Ascending aorta (tissue), 2 donors: ENCODE measurements around the gene ECE2. TPM values are rescaled to one million over a fixed set of nuclear protein-coding genes. Genes with fewer than 3 reads are reported as not detected.

Source experiments
- DNase-seq, 2 donors: peaks; one replicate each; pipeline ENCODE4 v3.0.0-alpha.2; 2019; ENCODE audit warnings: low spot score in 2 of 2
- H3K27ac ChIP-seq, 2 donors: fragments of 200-600 bp; sonication (generic); one replicate each; pipeline ENCODE4 v1.5.1; 2016 to 2017; ENCODE audit warnings: mild to moderate bottlenecking in 1 of 2
- H3K27me3 ChIP-seq: fragments of 200-600 bp; sonication (generic); one replicate; pipeline ENCODE4 v1.5.1; 2017
- H3K36me3 ChIP-seq, 2 donors: fragments of 200-600 bp; sonication (generic); one replicate each; pipeline ENCODE4 v1.5.1; 2016
- H3K4me1 ChIP-seq, 2 donors: fragments of 200-600 bp; sonication (generic); one replicate each; pipeline ENCODE4 v1.5.1; 2016 to 2017; ENCODE audit warnings: mild to moderate bottlenecking in 1 of 2
- H3K4me3 ChIP-seq, 2 donors: fragments of 200-600 bp; sonication (generic); one replicate each; pipeline ENCODE4 v1.5.1; 2016 to 2017; ENCODE audit warnings: mild to moderate bottlenecking in 1 of 2
- H3K9me3 ChIP-seq, 2 donors: fragments of 200-600 bp; sonication (generic); one replicate each; pipeline ENCODE4 v1.5.1; 2016
- CTCF ChIP-seq, 3 experiments: fragments of 200-600 bp in 2 of 3; fragments of 450-650 bp in 1 of 3; sonication (generic) in 2 of 3; IDR thresholded peaks; one replicate each; pipeline ENCODE4 v1.5.1; 2016 to 2019; ENCODE audit warnings: antibody characterized with exemption in 3 of 3, mild to moderate bottlenecking in 1 of 3, moderate library complexity in 1 of 3
- intact Hi-C: fragments of 100-400 bp; cut with DNase I; formaldehyde crosslinking; loops from one replicate; pipeline ENCODE4 v1.15.1; 2023
- total RNA-seq: library from RNA; depleted of rRNA; stranded (reverse); fragments of >200 nt; gene quantifications from one replicate; pipeline ENCODE4 v1.1.0, GENCODE V29; 2016

The ECE2 gene
- total RNA-seq, 1 donor from 2014 or later: not detected

- Histone ChIP-seq H3K36me3 (peaks cover 75 to 78% of the 10 kb centered on the region in 2 donors), H3K27me3 (no peaks in the 10 kb centered on the region), H3K4me3 (no peak overlapping the region), H3K27ac (no peak overlapping the region), H3K4me1 (no peaks in the 10 kb centered on the region), H3K9me3 (no peaks in the 10 kb centered on the region)
- DNase-seq: no peak
- no peak for TF ChIP-seq CTCF (IDR thresholded peaks at IDR 0.05)
- intact Hi-C loops: no loop called here
Observed at GRCh38 chr3:184306341-184306972, 30.6 kb downstream of the ECE2 start.

GRCh38 chr3:184307915-184308314, 32.1 kb downstream of the ECE2 start:
- H3K27ac ChIP-seq: no peak overlapping the region
- no peaks in the 10 kb centered on the region for H3K27me3 ChIP-seq
- intact Hi-C loops: no loop called here
- H3K36me3 ChIP-seq: peaks cover 61 to 64% of the 10 kb centered on the region in 2 donors
- H3K4me1 ChIP-seq: no peaks in the 10 kb centered on the region
- DNase-seq: no peak
- TF ChIP-seq CTCF (IDR thresholded peaks at IDR 0.05): no peak
- no peak overlapping the region for H3K4me3 ChIP-seq
- no peaks in the 10 kb centered on the region for H3K9me3 ChIP-seq

- intact Hi-C loops: no loop called here
- H3K27me3 ChIP-seq: no peaks in the 10 kb centered on the region
- no peaks in the 10 kb centered on the region for H3K9me3 ChIP-seq
- no peak overlapping the region for H3K27ac ChIP-seq
- H3K4me1 ChIP-seq: peaks cover 0 to under 1% of the 10 kb centered on the region in 2 donors
- H3K4me3 ChIP-seq: no peak overlapping the region
- peaks cover 53 to 55% of the 10 kb centered on the region in 2 donors for H3K36me3 ChIP-seq
- no peak for DNase-seq
- TF ChIP-seq CTCF (IDR thresholded peaks at IDR 0.05): no peak
Observed at GRCh38 chr3:184308744-184309143, 32.9 kb downstream of the ECE2 start.

- no peak for DNase-seq
- no peak overlapping the region for H3K4me3 ChIP-seq
- intact Hi-C loops: loop anchor here (10.0 kb wide), 1 partner anchor 973 kb away; no protein-coding TSS in a partner anchor
- H3K4me1 ChIP-seq: peaks cover 9 to 16% of the 10 kb centered on the region in 2 donors
- no peak for TF ChIP-seq CTCF (IDR thresholded peaks at IDR 0.05)
- H3K9me3 ChIP-seq: no peaks in the 10 kb centered on the region
- H3K36me3 ChIP-seq: peaks cover 27 to 34% of the 10 kb centered on the region in 2 donors
- H3K27ac ChIP-seq: no peak overlapping the region
- H3K27me3 ChIP-seq: no peaks in the 10 kb centered on the region
Observed at GRCh38 chr3:184311633-184312032, 35.8 kb downstream of the ECE2 start.

GRCh38 chr3:184314363-184314699, 38.5 kb downstream of the ECE2 start, which contains the start of gene EIF4G1:
Gene EIF4G1, plus strand, starts transcription at chr3:184314606. Its CDS starts 1,191 bp downstream, at chr3:184315797.
- Histone ChIP-seq H3K9me3 (no peaks in the 10 kb centered on the region), H3K27me3 (no peaks in the 10 kb centered on the region), H3K27ac (peak within 1 kb of the TSS; percentile 95 to 98), H3K4me1 (peaks cover 17 to 33% of the 10 kb centered on the region in 2 donors), H3K4me3 (peak within 1 kb of the TSS; percentile 76 to 79), H3K36me3 (peaks cover 11 to 20% of the 10 kb centered on the region in 2 donors)
- no peak for TF ChIP-seq CTCF (IDR thresholded peaks at IDR 0.05)
- peak; percentile 78 to 96 for DNase-seq
- intact Hi-C loops: loop anchor here (1.0 to 10.0 kb wide), 5 partner anchors 15 to 970 kb away; partner anchors contain the start of genes ALG3, AP2M1, EEF1AKMT4 and FAM131A
